ENCODE measurements around the gene ODF2. TPM values are rescaled to one million over a fixed set of nuclear protein-coding genes. Genes with fewer than 3 reads are reported as not detected.

ODF2 gene
- total and polyA plus RNA-seq, 5 donors: 9.6 to 15.4 (median 14.4) TPM

GRCh38 chr9:128484686-128485413 lies 29.0 kb downstream of the ODF2 start:
- Histone ChIP-seq H3K4me3 (ENCODE audit: low read length) (no peak overlapping the region), H3K4me1 (ENCODE audit: control insufficient read depth, insufficient read depth, low read length) (no peaks in the 10 kb centered on the region), H3K27ac (ENCODE audit: low read length) (no peak overlapping the region), H3K9me3 (ENCODE audit: control insufficient read depth, low read length) (no peaks in the 10 kb centered on the region), H3K27me3 (ENCODE audit: control insufficient read depth, insufficient read depth) (no peaks in the 10 kb centered on the region)
- intact Hi-C loops (cut with DNase I): no loop called here
- 96% methylated on average over 17 of the region's 17 CpGs for WGBS
- DNase-seq (no peak), ATAC-seq (no peak)

GRCh38 chr9:128485414-128485855 lies 29.6 kb downstream of the ODF2 start:
- DNase-seq (no peak), ATAC-seq (no peak)
- intact Hi-C loops (cut with DNase I): no loop called here
- no peaks in the 10 kb centered on the region for H3K27me3 ChIP-seq (ENCODE audit: control insufficient read depth, insufficient read depth)
- 85% methylated on average over 7 of the region's 7 CpGs for WGBS
- no peak overlapping the region for H3K4me3 ChIP-seq (ENCODE audit: low read length)
- no peaks in the 10 kb centered on the region for H3K9me3 ChIP-seq (ENCODE audit: control insufficient read depth, low read length)
- H3K4me1 ChIP-seq (ENCODE audit: control insufficient read depth, insufficient read depth, low read length): no peaks in the 10 kb centered on the region
- no peak overlapping the region for H3K27ac ChIP-seq (ENCODE audit: low read length)

- ATAC-seq: no peak
- intact Hi-C loops (cut with DNase I): no loop called here
- no peak for DNase-seq
- H3K27me3 ChIP-seq (ENCODE audit: control insufficient read depth, insufficient read depth): no peaks in the 10 kb centered on the region
- no peak overlapping the region for H3K27ac ChIP-seq (ENCODE audit: low read length)
- H3K9me3 ChIP-seq (ENCODE audit: control insufficient read depth, low read length): no peaks in the 10 kb centered on the region
- H3K4me3 ChIP-seq (ENCODE audit: low read length): no peak overlapping the region
- H3K4me1 ChIP-seq (ENCODE audit: control insufficient read depth, insufficient read depth, low read length): no peaks in the 10 kb centered on the region
These were observed 30.4 kb downstream of the ODF2 start for GRCh38 chr9:128486201-128486600.

GRCh38 chr9:128493424-128493823 lies 37.6 kb downstream of the ODF2 start:
- WGBS: 93% methylated on average over 2 of the region's 2 CpGs
- ATAC-seq: no peak
- H3K4me1 ChIP-seq (ENCODE audit: control insufficient read depth, insufficient read depth, low read length): no peaks in the 10 kb centered on the region
- H3K9me3 ChIP-seq (ENCODE audit: control insufficient read depth, low read length): no peaks in the 10 kb centered on the region
- H3K27me3 ChIP-seq (ENCODE audit: control insufficient read depth, insufficient read depth): no peaks in the 10 kb centered on the region
- H3K27ac ChIP-seq (ENCODE audit: low read length): no peak overlapping the region
- DNase-seq: no peak
- intact Hi-C loops (cut with DNase I): no loop called here
- no peak overlapping the region for H3K4me3 ChIP-seq (ENCODE audit: low read length)

GRCh38 chr9:128494108-128494745 lies 38.4 kb downstream of the ODF2 start:
- Histone ChIP-seq H3K4me3 (ENCODE audit: low read length) (no peak overlapping the region), H3K27ac (ENCODE audit: low read length) (peak overlapping the region; percentile 50), H3K9me3 (ENCODE audit: control insufficient read depth, low read length) (no peaks in the 10 kb centered on the region), H3K27me3 (ENCODE audit: control insufficient read depth, insufficient read depth) (no peaks in the 10 kb centered on the region), H3K4me1 (ENCODE audit: control insufficient read depth, insufficient read depth, low read length) (no peaks in the 10 kb centered on the region)
- DNase-seq: peak; percentile 77 to 91 (median 88)
- WGBS: 26% methylated on average over 13 of the region's 13 CpGs
- intact Hi-C loops (cut with DNase I): no loop called here
- peak; percentile 83 to 87 for ATAC-seq

GRCh38 chr9:128494746-128495129 lies 38.9 kb downstream of the ODF2 start:
- H3K9me3 ChIP-seq (ENCODE audit: control insufficient read depth, low read length): no peaks in the 10 kb centered on the region
- no peak for DNase-seq
- no peak overlapping the region for H3K27ac ChIP-seq (ENCODE audit: low read length)
- 42% methylated on average over 5 of the region's 5 CpGs for WGBS
- intact Hi-C loops (cut with DNase I): no loop called here
- no peak overlapping the region for H3K4me3 ChIP-seq (ENCODE audit: low read length)
- H3K27me3 ChIP-seq (ENCODE audit: control insufficient read depth, insufficient read depth): no peaks in the 10 kb centered on the region
- ATAC-seq: peak; percentile 47 to 49
- H3K4me1 ChIP-seq (ENCODE audit: control insufficient read depth, insufficient read depth, low read length): no peaks in the 10 kb centered on the region

GRCh38 chr9:128495296-128495695 lies 39.5 kb downstream of the ODF2 start:
- Histone ChIP-seq H3K4me1 (ENCODE audit: control insufficient read depth, insufficient read depth, low read length) (no peaks in the 10 kb centered on the region), H3K9me3 (ENCODE audit: control insufficient read depth, low read length) (no peaks in the 10 kb centered on the region), H3K27ac (ENCODE audit: low read length) (no peak overlapping the region), H3K27me3 (ENCODE audit: control insufficient read depth, insufficient read depth) (no peaks in the 10 kb centered on the region), H3K4me3 (ENCODE audit: low read length) (no peak overlapping the region)
- DNase-seq (no peak), ATAC-seq (no peak)
- 40% methylated on average over 1 of the region's 1 CpG for WGBS
- intact Hi-C loops (cut with DNase I): no loop called here

GRCh38 chr9:128495804-128496417 lies 40.1 kb downstream of the ODF2 start:
- WGBS: 82% methylated on average over 6 of the region's 6 CpGs
- H3K4me1 ChIP-seq (ENCODE audit: control insufficient read depth, insufficient read depth, low read length): no peaks in the 10 kb centered on the region
- H3K27me3 ChIP-seq (ENCODE audit: control insufficient read depth, insufficient read depth): no peaks in the 10 kb centered on the region
- no peak overlapping the region for H3K4me3 ChIP-seq (ENCODE audit: low read length)
- H3K27ac ChIP-seq (ENCODE audit: low read length): no peak overlapping the region
- no peaks in the 10 kb centered on the region for H3K9me3 ChIP-seq (ENCODE audit: control insufficient read depth, low read length)
- no peak for ATAC-seq
- no peak for DNase-seq
- intact Hi-C loops (cut with DNase I): no loop called here

- Histone ChIP-seq H3K4me3 (ENCODE audit: low read length) (no peak overlapping the region), H3K27ac (ENCODE audit: low read length) (no peak overlapping the region), H3K4me1 (ENCODE audit: control insufficient read depth, insufficient read depth, low read length) (no peaks in the 10 kb centered on the region), H3K9me3 (ENCODE audit: control insufficient read depth, low read length) (no peaks in the 10 kb centered on the region), H3K27me3 (ENCODE audit: control insufficient read depth, insufficient read depth) (no peaks in the 10 kb centered on the region)
- no peak for ATAC-seq
- no peak for DNase-seq
- intact Hi-C loops (cut with DNase I): no loop called here
- 96% methylated on average over 11 of the region's 11 CpGs for WGBS
These were observed 42.2 kb downstream of the ODF2 start for GRCh38 chr9:128497824-128498610.

GRCh38 chr9:128498911-128499310 lies 43.1 kb downstream of the ODF2 start:
- 96% methylated on average over 9 of the region's 9 CpGs for WGBS
- no peak for ATAC-seq

GRCh38 chr9:128499920-128500319 lies 44.1 kb downstream of the ODF2 start:
- Histone ChIP-seq H3K4me1 (ENCODE audit: control insufficient read depth, insufficient read depth, low read length) (no peaks in the 10 kb centered on the region), H3K27me3 (ENCODE audit: control insufficient read depth, insufficient read depth) (no peaks in the 10 kb centered on the region), H3K27ac (ENCODE audit: low read length) (no peak overlapping the region), H3K4me3 (ENCODE audit: low read length) (no peak overlapping the region), H3K9me3 (ENCODE audit: control insufficient read depth, low read length) (no peaks in the 10 kb centered on the region)
- DNase-seq: no peak
- 94% methylated on average over 15 of the region's 15 CpGs for WGBS
- ATAC-seq: no peak
- intact Hi-C loops (cut with DNase I): no loop called here

More at GRCh38 chr9:128498911-128499310, 43.1 kb downstream of the ODF2 start:
- no peaks in the 10 kb centered on the region for H3K27me3 ChIP-seq (ENCODE audit: control insufficient read depth, insufficient read depth)
- no peak for DNase-seq
- H3K9me3 ChIP-seq (ENCODE audit: control insufficient read depth, low read length): no peaks in the 10 kb centered on the region
- H3K4me3 ChIP-seq (ENCODE audit: low read length): no peak overlapping the region
- no peak overlapping the region for H3K27ac ChIP-seq (ENCODE audit: low read length)
- H3K4me1 ChIP-seq (ENCODE audit: control insufficient read depth, insufficient read depth, low read length): no peaks in the 10 kb centered on the region
- intact Hi-C loops (cut with DNase I): no loop called here
